Gastroesophageal sphincter (tissue), 4 donors: ENCODE results near the gene GOLPH3. TPM values are rescaled to one million over a fixed set of nuclear protein-coding genes. Genes with fewer than 3 reads are reported as not detected.

Experiments used
- ATAC-seq: fragments of 150-250 bp; one replicate; pipeline ENCODE4 v1.9.1; 2016; ENCODE audit warnings: mild to moderate bottlenecking, moderate library complexity
- H3K27ac ChIP-seq, 4 donors: fragments of 200-600 bp; sonication (generic) in 3 of 4; 1 replicate in 3 of 4; 2 replicates in 1 of 4; pipeline ENCODE4 v1.5.1; 2016 to 2019
- H3K27me3 ChIP-seq: fragments of 200-600 bp; sonication (generic); one replicate; pipeline ENCODE4 v1.5.1; 2019
- H3K36me3 ChIP-seq, 2 donors: fragments of 200-600 bp; sonication (generic); one replicate each; pipeline ENCODE4 v1.5.1; 2019; ENCODE audit warnings: control low read depth in 1 of 2
- H3K4me1 ChIP-seq, 3 donors: fragments of 200-600 bp; sonication (generic); 1 replicate in 2 of 3; 2 replicates in 1 of 3; pipeline ENCODE4 v1.5.1; 2016 to 2019; ENCODE audit warnings: control low read depth in 2 of 3
- H3K4me3 ChIP-seq, 2 donors: fragments of 200-600 bp; sonication (generic); one replicate each; pipeline ENCODE4 v1.5.1; 2019; ENCODE audit warnings: mild to moderate bottlenecking in 1 of 2, moderate library complexity in 1 of 2
- H3K9me3 ChIP-seq, 3 donors: fragments of 200-600 bp; sonication (generic); one replicate each; pipeline ENCODE4 v1.5.1; 2017 to 2019; ENCODE audit warnings: control low read depth in 2 of 3
- EP300 ChIP-seq: sonication (generic); formaldehyde crosslinking; IDR thresholded peaks from one replicate; pipeline ENCODE4 v1.6.1; 2017; ENCODE audit warnings: antibody characterized with exemption, mild to moderate bottlenecking
- POLR2A ChIP-seq, 2 donors: fragments of 450-650 bp; IDR thresholded peaks; one replicate each; pipeline ENCODE4 v1.6.1; 2017; ENCODE audit warnings: antibody characterized with exemption in 2 of 2, mild to moderate bottlenecking in 2 of 2, moderate library complexity in 1 of 2
- POLR2AphosphoS5 ChIP-seq: sonication (generic); formaldehyde crosslinking; IDR thresholded peaks from one replicate; pipeline ENCODE4 v1.6.1; 2017; ENCODE audit warnings: antibody characterized with exemption
- WGBS, 2 donors: methylation state at CpG; one replicate each; pipeline ENCODE4 v1.1.5; 2018; ENCODE audit warnings: low coverage in 1 of 2; 5-methylcytosine and 5-hydroxymethylcytosine counted together
- total RNA-seq, 4 donors: library from RNA; depleted of rRNA; stranded (reverse); fragments of >200 nt; gene quantifications; one replicate each; pipeline ENCODE4 v1.1.0, GENCODE V29; 2016
- TF ChIP-seq, protein P1 (sequence below), 4 experiments: fragments of 200-600 bp in 2 of 4; fragments of 450-650 bp in 2 of 4; sonication (generic) in 1 of 4; IDR thresholded peaks; one replicate each; pipeline ENCODE4 v1.5.1; 2017 to 2019; ENCODE audit warnings: antibody characterized with exemption in 4 of 4, mild to moderate bottlenecking in 2 of 4, moderate library complexity in 2 of 4

Gene GOLPH3
- total RNA-seq, 4 donors from 2014 or later = 144 to 277 (median 203) TPM

DNA sequence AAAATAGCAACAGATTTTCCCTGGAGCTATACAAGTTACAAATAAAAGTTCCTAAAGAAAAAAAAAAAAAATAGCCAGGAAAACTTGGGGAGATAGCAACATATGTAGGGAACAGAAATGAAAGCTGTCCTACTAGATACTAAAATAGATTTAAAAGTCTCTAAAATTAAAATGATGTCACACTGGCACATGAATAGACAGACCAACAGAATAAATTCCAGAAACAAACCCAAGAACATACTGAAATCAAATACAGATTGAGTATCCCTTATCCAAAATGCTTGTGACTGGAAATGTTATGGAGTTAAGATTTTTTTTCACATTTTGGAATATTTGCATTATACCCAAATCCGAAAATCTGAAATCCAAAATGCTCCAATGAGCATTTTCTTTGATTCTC is 23.8 kb downstream of the GOLPH3 start:
- TF ChIP-seq, protein P1, sequence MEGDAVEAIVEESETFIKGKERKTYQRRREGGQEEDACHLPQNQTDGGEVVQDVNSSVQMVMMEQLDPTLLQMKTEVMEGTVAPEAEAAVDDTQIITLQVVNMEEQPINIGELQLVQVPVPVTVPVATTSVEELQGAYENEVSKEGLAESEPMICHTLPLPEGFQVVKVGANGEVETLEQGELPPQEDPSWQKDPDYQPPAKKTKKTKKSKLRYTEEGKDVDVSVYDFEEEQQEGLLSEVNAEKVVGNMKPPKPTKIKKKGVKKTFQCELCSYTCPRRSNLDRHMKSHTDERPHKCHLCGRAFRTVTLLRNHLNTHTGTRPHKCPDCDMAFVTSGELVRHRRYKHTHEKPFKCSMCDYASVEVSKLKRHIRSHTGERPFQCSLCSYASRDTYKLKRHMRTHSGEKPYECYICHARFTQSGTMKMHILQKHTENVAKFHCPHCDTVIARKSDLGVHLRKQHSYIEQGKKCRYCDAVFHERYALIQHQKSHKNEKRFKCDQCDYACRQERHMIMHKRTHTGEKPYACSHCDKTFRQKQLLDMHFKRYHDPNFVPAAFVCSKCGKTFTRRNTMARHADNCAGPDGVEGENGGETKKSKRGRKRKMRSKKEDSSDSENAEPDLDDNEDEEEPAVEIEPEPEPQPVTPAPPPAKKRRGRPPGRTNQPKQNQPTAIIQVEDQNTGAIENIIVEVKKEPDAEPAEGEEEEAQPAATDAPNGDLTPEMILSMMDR (IDR thresholded peaks at IDR 0.05) = no peak
- no peak for TF ChIP-seq EP300
- no peak for TF ChIP-seq POLR2A (IDR thresholded peaks at IDR 0.05)
- TF ChIP-seq POLR2AphosphoS5 = no peak
- Histone ChIP-seq H3K27ac (no peak overlapping the region), H3K36me3 (no peaks in the 10 kb centered on the region), H3K4me3 (no peak overlapping the region), H3K4me1 (peaks cover 13 to 99% (median 20%) of the 10 kb centered on the region in 3 donors), H3K9me3 (no peaks in the 10 kb centered on the region), H3K27me3 (no peaks in the 10 kb centered on the region)
- WGBS, 2 donors = 68 to 100% methylated on average over 1 of the region's 1 CpG
- ATAC-seq = no peak

DNA sequence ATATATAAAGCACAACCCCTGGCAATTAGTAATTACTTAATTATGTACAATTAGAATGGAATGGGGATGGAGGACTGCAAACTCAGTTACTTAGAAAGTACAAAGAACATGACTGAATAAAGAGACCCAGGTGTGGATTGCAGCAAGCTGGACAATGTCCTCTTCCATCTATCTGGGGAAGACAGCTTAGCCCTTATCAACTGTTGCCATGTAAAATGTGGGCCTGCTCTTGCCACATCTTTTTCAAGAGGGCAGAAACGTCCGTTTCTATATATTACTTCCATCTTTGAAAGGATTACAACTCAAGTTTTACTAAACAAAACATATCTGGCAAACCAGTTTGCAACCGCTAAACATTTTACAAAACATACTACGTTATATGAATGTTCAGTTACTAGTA is 26.2 kb downstream of the GOLPH3 start:
- no peak overlapping the region for H3K4me3 ChIP-seq
- no peak overlapping the region for H3K27ac ChIP-seq
- H3K4me1 ChIP-seq = peaks cover 16 to 96% (median 28%) of the 10 kb centered on the region in 3 donors
- 80 to 98% methylated on average over 4 of the region's 4 CpGs for WGBS, 2 donors
- H3K9me3 ChIP-seq = no peaks in the 10 kb centered on the region
- no peak for TF ChIP-seq POLR2A (IDR thresholded peaks at IDR 0.05)
- no peak for TF ChIP-seq POLR2AphosphoS5
- TF ChIP-seq, protein P1 (IDR thresholded peaks at IDR 0.05) = no peak
- TF ChIP-seq EP300 = no peak
- ATAC-seq = no peak
- H3K27me3 ChIP-seq = no peaks in the 10 kb centered on the region
- H3K36me3 ChIP-seq = no peaks in the 10 kb centered on the region

- Histone ChIP-seq H3K27me3 (no peaks in the 10 kb centered on the region), H3K4me1 (peaks cover 16 to 89% (median 24%) of the 10 kb centered on the region in 3 donors), H3K36me3 (peaks cover 0 to 7% of the 10 kb centered on the region in 2 donors), H3K27ac (no peak overlapping the region), H3K9me3 (no peaks in the 10 kb centered on the region), H3K4me3 (no peak overlapping the region)
- ATAC-seq = peak; percentile 62
- no peak for TF ChIP-seq POLR2AphosphoS5
- TF ChIP-seq EP300 = no peak
- TF ChIP-seq, protein P1 (IDR thresholded peaks at IDR 0.05) = no peak
- TF ChIP-seq POLR2A (IDR thresholded peaks at IDR 0.05) = no peak
- 58 to 82% methylated on average over 3 of the region's 3 CpGs for WGBS, 2 donors
These were observed 26.9 kb downstream of the GOLPH3 start for GRCh38 chr5:32147236-32147635.

- 57 to 62% methylated on average over 2 of the region's 2 CpGs for WGBS, 2 donors
- ATAC-seq = no peak
- Histone ChIP-seq H3K27me3 (no peaks in the 10 kb centered on the region), H3K4me3 (no peak overlapping the region), H3K4me1 (peaks cover 14 to 71% (median 24%) of the 10 kb centered on the region in 3 donors), H3K27ac (no peak overlapping the region), H3K36me3 (peaks cover 0 to 17% of the 10 kb centered on the region in 2 donors), H3K9me3 (no peaks in the 10 kb centered on the region)
- TF ChIP-seq, protein P1 (IDR thresholded peaks at IDR 0.05) = no peak
- no peak for TF ChIP-seq POLR2A (IDR thresholded peaks at IDR 0.05)
- no peak for TF ChIP-seq POLR2AphosphoS5
- TF ChIP-seq EP300 = no peak
These were observed 28.7 kb downstream of the GOLPH3 start for GRCh38 chr5:32145378-32145777.

DNA sequence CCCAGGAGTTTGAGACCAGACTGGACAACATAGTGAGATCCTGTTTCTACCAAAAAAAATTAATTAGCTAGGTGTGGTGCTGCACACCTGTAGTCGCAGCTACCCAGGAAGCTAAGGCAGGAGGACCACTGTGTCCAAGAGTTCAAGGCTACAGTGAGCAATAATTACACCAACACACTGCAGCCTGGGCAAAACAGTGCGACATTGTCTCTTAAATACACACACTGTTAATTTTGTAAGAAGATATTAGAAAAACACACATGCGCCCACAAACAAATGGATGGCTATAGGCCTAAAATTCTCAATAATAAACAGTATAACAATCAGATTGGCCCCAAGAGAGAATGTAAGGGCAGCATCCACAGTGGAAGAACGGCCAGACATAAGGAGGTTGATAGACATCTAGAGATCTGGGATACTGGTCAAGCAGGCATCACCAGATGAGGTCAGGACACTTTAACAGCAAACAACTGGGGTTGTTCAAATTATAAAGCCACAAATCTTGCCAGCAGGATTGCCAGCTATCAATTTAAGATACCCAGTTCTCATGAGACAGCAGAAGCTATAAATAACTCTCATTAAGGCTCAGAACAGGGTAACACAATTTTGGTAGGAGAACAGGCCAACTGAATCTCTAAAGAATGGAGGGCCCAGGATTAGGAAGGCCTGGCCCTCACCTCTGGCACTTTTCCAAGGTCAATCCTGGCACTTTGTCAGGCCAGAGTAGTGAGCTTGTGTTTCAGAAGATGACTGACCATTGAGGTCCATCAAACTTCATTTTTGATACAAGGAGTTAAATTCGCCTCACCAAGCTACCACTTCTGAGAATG is 29.5 kb downstream of the GOLPH3 start:
- WGBS, 2 donors = 81 to 84% methylated on average over 2 to 4 of the region's 5 CpGs
- peaks cover 14 to 63% (median 22%) of the 10 kb centered on the region in 3 donors for H3K4me1 ChIP-seq
- H3K4me3 ChIP-seq = no peak overlapping the region
- H3K36me3 ChIP-seq = peaks cover 0 to 17% of the 10 kb centered on the region in 2 donors
- no peak for TF ChIP-seq POLR2AphosphoS5
- H3K27me3 ChIP-seq = no peaks in the 10 kb centered on the region
- no peaks in the 10 kb centered on the region for H3K9me3 ChIP-seq
- ATAC-seq = no peak
- no peak overlapping the region for H3K27ac ChIP-seq
